Measurements from ENCODE around the gene ID2. TPM values are rescaled to one million over a fixed set of nuclear protein-coding genes. Genes with fewer than 3 reads are reported as not detected.

The ID2 gene
- total RNA-seq, 1 donor from 2014 or later, result 9.4 TPM

GRCh38 chr2:8646731-8647461 is 35.0 kb upstream of the ID2 start:
- TF ChIP-seq CTCF (IDR thresholded peaks at IDR 0.05; ENCODE audit: unreplicated experiment), result no peak
- Mint-ChIP-seq H3K27ac (ENCODE audit: unreplicated experiment) (no peak overlapping the region), H3K27me3 (ENCODE audit: unreplicated experiment) (peaks cover 3% of the 10 kb centered on the region), H3K4me3 (ENCODE audit: unreplicated experiment) (no peak overlapping the region), H3K4me1 (ENCODE audit: unreplicated experiment) (no peaks in the 10 kb centered on the region), H3K9me3 (ENCODE audit: unreplicated experiment) (no peaks in the 10 kb centered on the region), H3K36me3 (ENCODE audit: low read depth, unreplicated experiment) (peaks cover 10% of the 10 kb centered on the region)
- no peak for DNase-seq (ENCODE audit: low spot score)

GRCh38 chr2:8647462-8647857 is 34.4 kb upstream of the ID2 start:
- Mint-ChIP-seq H3K9me3 (ENCODE audit: unreplicated experiment) (no peaks in the 10 kb centered on the region), H3K27ac (ENCODE audit: unreplicated experiment) (no peak overlapping the region), H3K36me3 (ENCODE audit: low read depth, unreplicated experiment) (peaks cover 10% of the 10 kb centered on the region)

GRCh38 chr2:8648441-8649213 is 33.2 kb upstream of the ID2 start:
- Mint-ChIP-seq H3K4me3 (ENCODE audit: unreplicated experiment) (no peak overlapping the region), H3K9me3 (ENCODE audit: unreplicated experiment) (no peaks in the 10 kb centered on the region), H3K27ac (ENCODE audit: unreplicated experiment) (no peak overlapping the region), H3K27me3 (ENCODE audit: unreplicated experiment) (peaks cover 3% of the 10 kb centered on the region), H3K4me1 (ENCODE audit: unreplicated experiment) (no peaks in the 10 kb centered on the region), H3K36me3 (ENCODE audit: low read depth, unreplicated experiment) (peaks cover 10% of the 10 kb centered on the region)
- no peak for DNase-seq (ENCODE audit: low spot score)
- TF ChIP-seq CTCF (IDR thresholded peaks at IDR 0.05; ENCODE audit: unreplicated experiment), result no peak

More at GRCh38 chr2:8647462-8647857, 34.4 kb upstream of the ID2 start:
- TF ChIP-seq CTCF (IDR thresholded peaks at IDR 0.05; ENCODE audit: unreplicated experiment), result no peak
- H3K27me3 Mint-ChIP-seq (ENCODE audit: unreplicated experiment), result peaks cover 3% of the 10 kb centered on the region
- DNase-seq (ENCODE audit: low spot score), result no peak
- H3K4me1 Mint-ChIP-seq (ENCODE audit: unreplicated experiment), result no peaks in the 10 kb centered on the region
- H3K4me3 Mint-ChIP-seq (ENCODE audit: unreplicated experiment), result no peak overlapping the region

- H3K27me3 Mint-ChIP-seq (ENCODE audit: unreplicated experiment), result peaks cover 5% of the 10 kb centered on the region
- peaks cover 10% of the 10 kb centered on the region for H3K36me3 Mint-ChIP-seq (ENCODE audit: low read depth, unreplicated experiment)
- no peak overlapping the region for H3K4me3 Mint-ChIP-seq (ENCODE audit: unreplicated experiment)
- no peaks in the 10 kb centered on the region for H3K9me3 Mint-ChIP-seq (ENCODE audit: unreplicated experiment)
- no peaks in the 10 kb centered on the region for H3K4me1 Mint-ChIP-seq (ENCODE audit: unreplicated experiment)
- H3K27ac Mint-ChIP-seq (ENCODE audit: unreplicated experiment), result no peak overlapping the region
- no peak for DNase-seq (ENCODE audit: low spot score)
- TF ChIP-seq CTCF (IDR thresholded peaks at IDR 0.05; ENCODE audit: unreplicated experiment), result no peak
Observed at GRCh38 chr2:8649718-8650117, 32.1 kb upstream of the ID2 start.

GRCh38 chr2:8650256-8650655 is 31.6 kb upstream of the ID2 start:
- no peaks in the 10 kb centered on the region for H3K4me1 Mint-ChIP-seq (ENCODE audit: unreplicated experiment)
- H3K27me3 Mint-ChIP-seq (ENCODE audit: unreplicated experiment), result peaks cover 5% of the 10 kb centered on the region
- TF ChIP-seq CTCF (IDR thresholded peaks at IDR 0.05; ENCODE audit: unreplicated experiment), result no peak
- H3K36me3 Mint-ChIP-seq (ENCODE audit: low read depth, unreplicated experiment), result peaks cover 10% of the 10 kb centered on the region
- no peak for DNase-seq (ENCODE audit: low spot score)
- H3K9me3 Mint-ChIP-seq (ENCODE audit: unreplicated experiment), result no peaks in the 10 kb centered on the region
- H3K27ac Mint-ChIP-seq (ENCODE audit: unreplicated experiment), result no peak overlapping the region
- H3K4me3 Mint-ChIP-seq (ENCODE audit: unreplicated experiment), result no peak overlapping the region

Measured in endothelial cell (in vitro differentiated cells).